Dermis lymphatic vessel endothelial cell (primary cell): Measurements from ENCODE around the gene IL5. TPM values are rescaled to one million over a fixed set of nuclear protein-coding genes. Genes with fewer than 3 reads are reported as not detected.

Experiments
- total RNA-seq: library from RNA; depleted of rRNA; stranded (reverse); fragments of >200 nt; gene quantifications from 2 replicates; pipeline ENCODE4 v1.2.1, GENCODE V29; 2014

Gene IL5
- total RNA-seq: not detected in 2 replicates

GRCh38 chr5:132543472-132544201 lies at the start of gene IL5:
TSS of gene IL5 (minus strand) at chr5:132543522. CDS start at chr5:132543478, 44 bp downstream.

DNA sequence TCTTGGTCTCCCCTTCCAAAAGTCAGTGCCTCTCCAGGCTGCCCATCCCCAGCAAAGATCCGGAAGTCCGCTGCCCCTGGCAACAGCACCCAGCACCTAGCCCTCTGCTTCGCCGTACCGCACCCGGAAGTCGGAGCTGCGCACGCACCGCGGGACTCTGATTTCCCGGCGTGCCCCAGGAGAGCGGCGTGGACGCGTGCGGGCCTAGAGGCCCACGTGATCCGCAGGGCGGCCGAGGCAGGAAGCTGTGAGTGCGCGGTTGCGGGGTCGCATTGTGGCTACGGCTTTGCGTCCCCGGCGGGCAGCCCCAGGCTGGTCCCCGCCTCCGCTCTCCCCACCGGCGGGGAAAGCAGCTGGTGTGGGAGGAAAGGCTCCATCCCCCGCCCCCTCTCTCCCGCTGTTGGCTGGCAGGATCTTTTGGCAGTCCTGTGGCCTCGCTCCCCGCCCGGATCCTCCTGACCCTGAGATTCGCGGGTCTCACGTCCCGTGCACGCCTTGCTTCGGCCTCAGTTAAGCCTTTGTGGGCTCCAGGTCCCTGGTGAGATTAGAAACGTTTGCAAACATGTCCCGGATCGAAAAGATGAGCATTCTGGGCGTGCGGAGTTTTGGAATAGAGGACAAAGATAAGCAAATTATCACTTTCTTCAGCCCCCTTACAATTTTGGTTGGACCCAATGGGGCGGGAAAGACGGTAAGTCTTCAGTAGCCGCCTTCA lies 13.6 kb upstream of the IL5 start, which contains the start of gene RAD50:
RAD50 (plus strand) TSS at position 215 of the 715 bp plus-strand sequence; CDS start at position 563, 348 bp downstream.

Other genes starting within 250 kb of the IL5 start
- gene SLC22A4, start 249.1 kb downstream of the IL5 start, total RNA-seq: 6.0 and 7.7 TPM in 2 replicates
- 2.2 and 2.9 TPM in 2 replicates for gene SLC22A5, start 173.8 kb downstream of the IL5 start, total RNA-seq
- gene IRF1, start 52.7 kb downstream of the IL5 start, total RNA-seq: 16.8 and 23.5 TPM in 2 replicates
- gene RAD50, start 13.5 kb upstream of the IL5 start, total RNA-seq: 7.3 and 12.0 TPM in 2 replicates
- gene IL13, start 114.7 kb upstream of the IL5 start, total RNA-seq: not detected in 2 replicates
- not detected in 2 replicates for gene IL4, start 130.5 kb upstream of the IL5 start, total RNA-seq
- 3.9 and 7.6 TPM in 2 replicates for gene KIF3A, start 194.0 kb upstream of the IL5 start, total RNA-seq
- under 0.01 and 0.11 TPM in 2 replicates for gene CCNI2, start 203.9 kb upstream of the IL5 start, total RNA-seq
- gene SEPTIN8, start 233.7 kb upstream of the IL5 start, total RNA-seq: 28.2 and 28.5 TPM in 2 replicates